SKM-1 (cell line): Measurements from ENCODE around the gene SRGAP2B.
"Not testable (repeated sequence)": the region's sequence is repeated elsewhere in the genome, so short reads cannot be mapped to it uniquely, and the experiment has no call there.

Experiments
- DNase-seq: peaks from one replicate; lab custom pipeline; 2025; ENCODE audit not compliant: unreplicated experiment; lab: John Stamatoyannopoulos, UW

SRGAP2B gene

DNA sequence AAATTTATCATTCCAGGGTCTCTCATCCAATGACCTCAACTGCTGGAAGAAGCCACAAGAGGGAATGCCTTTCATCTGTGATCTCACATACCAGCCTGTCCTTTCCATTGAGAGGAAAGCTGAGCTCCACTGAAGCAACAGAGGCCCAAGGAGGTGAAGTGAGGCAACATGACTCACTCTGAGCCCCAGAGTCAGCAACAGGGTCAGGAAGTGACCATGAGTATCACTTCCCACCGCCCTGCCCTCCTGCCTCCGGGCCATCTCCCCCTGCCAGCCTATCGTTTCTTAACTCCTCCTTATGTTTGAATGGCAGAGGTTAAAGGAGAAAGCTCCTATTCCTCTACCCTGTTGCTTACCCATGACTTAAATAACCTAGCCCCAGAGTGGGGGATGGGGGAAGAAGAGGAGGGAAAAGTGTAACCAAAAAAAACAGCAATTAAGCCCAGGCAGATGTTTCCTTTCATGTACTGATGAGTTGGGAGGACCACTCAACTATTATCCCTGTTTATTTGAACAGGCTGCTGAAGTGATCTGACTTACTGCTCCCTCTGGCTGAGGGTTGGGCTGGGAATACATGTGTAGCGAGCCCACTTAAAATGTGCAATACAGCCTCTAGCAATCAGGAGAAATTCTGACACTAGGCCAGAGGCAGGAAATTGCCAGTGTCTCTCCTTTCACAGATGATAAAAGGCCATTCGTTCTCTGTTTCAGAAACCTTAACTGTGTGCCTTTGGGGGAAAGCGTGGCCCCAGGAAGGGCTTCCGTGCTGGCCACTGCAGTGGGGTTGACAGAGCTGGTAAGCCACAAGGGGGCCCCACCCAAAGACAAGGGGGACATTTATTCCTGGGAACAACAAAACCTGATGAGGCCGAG lies 177.7 kb downstream of the SRGAP2B start:
- DNase-seq, result not testable (repeated sequence)

DNA sequence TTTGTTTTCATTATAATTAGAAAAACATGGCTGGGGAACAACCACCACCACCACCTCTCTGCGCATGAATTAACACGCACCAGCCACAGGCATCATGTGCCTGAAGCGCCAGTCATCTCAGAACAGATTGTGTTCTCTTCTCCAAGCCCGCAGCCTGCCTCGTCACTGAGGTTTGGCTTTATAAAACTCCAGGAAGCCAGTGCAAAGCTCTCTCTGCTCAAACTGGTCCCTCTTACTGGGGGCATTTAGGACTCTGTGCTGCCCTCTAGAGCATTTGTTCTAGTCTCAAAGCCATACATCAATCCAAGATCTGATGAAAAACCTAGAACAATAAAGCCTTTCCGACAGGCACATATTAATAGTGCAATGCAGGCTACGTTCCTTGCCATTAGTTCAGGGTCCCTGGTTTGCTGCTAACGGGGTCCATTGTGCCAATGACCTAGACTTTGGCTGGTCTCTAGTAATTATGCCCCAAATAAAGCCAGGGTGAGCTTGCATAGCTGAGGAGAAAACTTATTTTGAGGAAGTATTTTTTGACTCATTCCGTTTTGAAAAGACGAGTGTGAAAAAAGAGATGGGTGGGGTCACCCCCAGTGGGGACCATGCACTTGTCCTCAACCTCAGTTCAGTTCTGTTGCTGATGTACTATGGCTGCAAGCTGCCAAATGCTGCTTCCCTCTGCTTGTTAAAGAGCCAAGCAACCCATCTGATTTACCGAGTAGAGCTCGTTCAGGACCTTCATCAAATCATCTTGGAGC lies 181.0 kb downstream of the SRGAP2B start:
- not testable (repeated sequence) for DNase-seq

DNA sequence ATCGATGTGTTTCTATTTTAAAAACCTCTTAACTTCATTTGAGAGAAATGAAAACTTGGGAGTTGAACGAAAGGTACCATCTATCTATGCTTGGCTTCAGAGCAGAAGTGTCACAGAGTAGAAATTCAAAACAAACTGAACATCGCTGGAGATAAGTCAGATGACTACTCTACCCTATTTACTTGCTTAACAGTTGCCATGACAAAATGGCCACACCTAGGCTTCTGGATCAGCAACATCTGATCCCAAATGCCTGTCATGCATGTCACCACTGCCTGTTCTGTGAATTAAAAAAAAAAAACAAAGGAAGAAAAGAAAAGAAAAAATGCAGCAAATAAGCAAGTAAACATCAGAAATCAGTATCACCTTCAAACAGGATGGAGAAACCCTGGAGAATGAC lies 181.7 kb downstream of the SRGAP2B start:
- DNase-seq, result not testable (repeated sequence)

DNA sequence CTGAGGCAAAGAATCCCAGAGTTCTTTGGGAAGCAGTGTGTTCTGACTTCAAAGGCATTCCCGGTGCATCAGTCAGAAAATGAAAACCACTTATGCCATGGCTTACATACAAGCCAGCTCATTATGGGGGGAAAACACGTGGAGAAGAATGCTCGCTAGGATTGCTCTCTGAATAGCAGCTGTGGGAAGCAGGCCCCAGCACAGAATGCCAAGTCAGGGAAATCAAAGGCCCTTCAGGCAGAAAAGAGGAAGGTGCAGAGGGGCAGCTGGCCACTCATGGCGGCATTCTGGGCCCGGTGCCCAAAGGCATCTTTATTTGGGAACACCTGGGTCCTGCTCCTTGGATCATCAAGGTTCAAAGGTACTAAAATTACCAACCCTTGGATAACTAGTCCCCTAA lies 184.4 kb downstream of the SRGAP2B start:
- DNase-seq, result not testable (repeated sequence)

DNA sequence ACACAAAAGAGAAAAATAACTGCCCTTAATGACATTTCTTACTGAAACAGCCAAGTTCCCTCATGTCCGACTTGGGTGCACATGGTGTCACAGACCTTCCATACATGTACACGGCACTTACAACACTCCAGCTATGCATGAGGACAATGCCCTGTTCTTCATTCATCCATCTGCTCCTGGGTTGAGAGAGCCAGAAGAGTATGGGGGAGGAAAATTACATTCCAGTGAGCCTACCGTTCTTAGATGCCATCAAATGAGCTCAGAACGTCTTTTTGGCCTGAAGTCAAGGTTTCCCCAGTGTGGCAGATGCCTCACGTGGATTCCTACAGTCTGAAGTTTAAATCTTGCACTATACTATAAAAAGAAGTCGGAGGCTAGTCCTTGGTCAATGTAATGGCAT lies 194.3 kb downstream of the SRGAP2B start:
- DNase-seq, result not testable (repeated sequence)

DNA sequence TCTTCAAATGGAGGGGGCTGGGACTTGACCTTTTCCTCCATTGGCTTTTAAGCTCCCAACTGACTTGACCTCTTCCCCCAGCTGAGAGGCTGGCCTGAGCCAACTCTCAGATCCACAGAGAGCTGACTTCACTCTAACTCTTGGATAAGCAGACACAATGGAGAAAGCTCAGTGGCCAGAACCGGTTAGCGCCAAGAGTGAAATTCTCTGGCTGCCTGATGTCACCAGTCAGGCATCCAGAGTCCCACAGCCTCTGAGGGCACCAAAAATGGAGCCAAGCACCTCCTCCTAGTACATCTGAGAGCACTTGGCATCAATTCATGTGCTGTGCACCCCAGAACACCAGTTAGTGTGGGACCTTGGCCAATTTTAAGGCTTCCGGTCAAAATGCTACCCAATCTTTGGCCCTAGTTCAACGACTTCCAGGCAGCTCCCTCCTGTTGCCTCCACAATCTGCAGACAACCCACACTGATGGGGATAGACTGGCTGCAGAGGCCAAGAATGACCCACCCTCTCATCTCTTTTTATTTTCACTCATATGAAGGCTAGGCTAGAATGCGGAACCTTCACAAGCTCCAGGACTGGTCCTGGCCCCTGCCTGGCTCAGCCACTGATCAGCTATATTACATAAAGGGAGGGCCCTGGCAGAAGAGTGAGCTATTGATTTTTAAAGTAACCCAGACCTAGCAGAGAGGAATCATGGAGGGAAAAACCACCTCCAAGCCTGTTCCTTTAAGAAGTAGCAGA lies 200.5 kb downstream of the SRGAP2B start:
- DNase-seq, result not testable (repeated sequence)

DNA sequence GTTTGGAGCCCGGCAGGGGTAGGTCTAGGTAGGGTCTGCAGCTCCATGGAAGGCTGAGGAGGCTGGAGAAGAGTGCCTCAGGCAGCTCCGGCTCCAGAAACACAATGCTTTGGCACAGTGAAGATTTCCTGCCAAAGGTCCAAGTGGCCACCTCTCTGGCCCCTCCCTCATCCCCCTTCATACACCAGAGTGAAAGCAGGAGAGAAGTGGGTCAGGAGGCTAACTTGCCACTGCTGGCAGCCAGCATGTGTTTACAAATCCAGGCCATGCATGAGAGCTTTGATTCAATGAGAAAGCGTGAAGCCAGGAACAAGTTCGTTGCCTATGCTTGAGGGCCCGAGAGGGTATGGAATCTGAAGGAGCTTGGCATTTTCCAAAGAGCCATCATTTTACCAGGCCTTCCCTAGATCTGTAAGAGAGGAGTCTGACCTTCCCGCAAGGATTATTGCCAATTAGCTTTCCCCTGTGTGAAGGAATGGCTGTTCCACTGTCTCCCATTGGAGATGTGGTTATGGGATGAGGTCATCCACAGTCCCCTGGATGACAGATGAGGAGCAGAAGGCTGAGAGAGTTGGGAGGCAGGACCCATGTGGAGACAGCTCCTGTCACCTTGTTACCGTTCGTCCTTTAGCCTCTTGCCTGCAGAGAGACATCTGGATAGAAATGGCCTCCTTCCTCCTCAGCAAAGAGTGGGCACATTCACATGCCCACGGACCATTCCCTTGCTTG lies 201.3 kb downstream of the SRGAP2B start:
- DNase-seq, result not testable (repeated sequence)

DNA sequence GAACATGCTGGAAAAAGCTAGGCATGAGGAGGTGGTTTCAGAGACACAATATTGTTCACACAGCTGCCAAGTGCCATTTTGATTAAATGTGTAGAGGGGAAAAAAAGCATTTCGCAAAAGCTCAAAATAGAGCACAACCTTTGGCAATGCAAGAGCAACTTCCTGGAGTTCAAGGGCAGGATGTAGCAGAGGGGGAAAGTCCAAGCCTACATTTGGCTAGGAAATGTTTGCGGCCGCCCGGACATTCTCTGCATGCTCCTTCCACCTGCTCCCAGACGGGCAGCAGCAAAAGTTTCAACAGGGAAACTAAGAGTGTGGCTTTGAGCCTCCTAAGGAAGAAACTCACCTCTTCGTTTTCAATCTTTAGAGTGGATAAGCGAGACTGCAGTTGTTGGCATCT lies 202.1 kb downstream of the SRGAP2B start:
- not testable (repeated sequence) for DNase-seq

DNA sequence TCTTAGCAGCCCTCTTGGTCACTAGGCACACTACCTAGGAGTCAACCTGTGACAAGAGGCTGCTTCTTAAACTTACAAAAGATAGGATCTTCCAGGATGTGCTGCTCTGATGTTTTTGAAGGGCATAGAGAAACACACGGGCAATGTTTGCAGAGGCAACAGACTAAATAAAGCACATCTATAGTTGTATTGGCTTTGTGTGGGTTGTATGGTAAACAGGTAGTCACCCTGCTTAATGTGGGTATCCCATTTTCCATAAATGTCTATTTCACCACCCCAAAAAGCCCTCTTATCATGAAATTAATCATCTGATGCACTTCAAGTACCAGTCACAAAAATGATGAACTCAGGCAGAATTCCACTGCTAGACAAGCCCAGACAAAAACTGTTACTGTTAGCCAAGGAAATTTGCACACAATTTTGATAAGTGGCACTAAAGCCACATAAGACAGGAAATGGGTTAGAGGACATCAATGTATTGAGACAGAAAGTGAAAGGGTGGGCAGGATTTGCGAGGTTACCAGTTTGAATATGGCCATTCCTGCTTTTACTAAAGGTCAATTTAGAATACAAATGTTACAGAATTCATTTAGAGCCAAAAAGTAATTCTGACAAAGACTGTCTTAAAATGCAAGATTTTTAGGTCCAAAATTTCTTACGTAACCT lies 205.5 kb downstream of the SRGAP2B start:
- not testable (repeated sequence) for DNase-seq

DNA sequence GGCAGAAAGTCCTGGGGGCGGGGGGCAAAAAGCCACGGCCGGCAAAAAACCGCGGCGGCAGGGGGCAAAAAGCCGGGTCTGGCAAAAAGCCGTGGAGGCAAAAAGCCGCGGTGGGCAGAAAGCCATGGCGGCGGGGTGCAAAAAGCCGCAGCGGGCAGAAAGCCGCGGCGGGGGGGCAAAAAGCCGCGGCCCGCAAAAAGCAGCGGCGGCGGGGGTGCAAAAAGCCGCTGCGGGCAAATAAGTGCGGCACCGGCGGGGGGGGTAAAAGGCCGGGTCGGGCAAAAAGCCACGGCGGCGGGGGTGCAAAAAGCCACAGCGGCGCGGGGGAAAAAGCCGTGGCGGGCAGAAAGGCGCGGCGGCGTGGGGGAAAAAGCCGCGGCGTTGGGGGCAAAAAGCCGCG lies 212.1 kb downstream of the SRGAP2B start:
- not testable (repeated sequence) for DNase-seq

DNA sequence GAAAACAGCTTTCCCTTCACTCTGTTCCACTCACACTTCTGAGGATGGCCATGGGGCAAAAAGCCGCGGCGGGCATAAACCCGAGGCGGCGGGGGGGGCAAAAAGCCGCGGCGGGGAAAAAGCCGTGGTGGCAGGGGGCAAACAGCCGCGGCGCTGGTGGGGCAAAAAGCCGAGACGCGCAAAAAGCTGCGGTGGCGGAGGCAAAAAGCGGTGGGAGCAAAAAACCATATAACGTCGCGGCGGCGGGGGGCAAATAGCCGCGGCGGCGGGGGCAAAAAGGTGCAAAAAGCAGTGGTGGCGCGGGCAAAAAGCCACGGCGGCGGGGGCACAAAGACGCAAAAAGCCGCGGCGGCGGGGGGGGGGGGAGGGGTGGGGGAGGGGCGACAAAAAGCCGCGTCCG lies 212.8 kb downstream of the SRGAP2B start:
- not testable (repeated sequence) for DNase-seq

DNA sequence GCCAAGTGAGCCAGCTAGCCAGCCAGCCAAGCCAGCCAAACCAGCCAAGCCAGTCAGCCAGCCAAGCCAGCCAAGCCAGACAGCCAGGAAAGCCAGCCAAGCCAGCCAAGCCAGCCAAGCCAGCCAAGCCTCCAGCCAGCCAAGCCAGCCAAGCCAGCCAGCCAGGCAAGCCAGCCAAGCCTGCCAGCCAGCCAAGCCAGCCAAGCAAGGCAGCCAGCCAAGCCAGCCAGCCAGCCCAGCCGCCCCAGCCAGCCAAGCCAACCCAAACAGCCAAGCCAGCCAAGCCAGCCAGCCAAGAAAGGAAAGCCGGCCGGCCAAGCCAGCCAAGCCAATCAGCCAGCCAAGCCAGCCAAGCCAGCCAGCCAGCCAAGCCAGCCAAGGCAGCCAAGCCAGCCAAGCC lies 236.5 kb downstream of the SRGAP2B start:
- DNase-seq, result not testable (repeated sequence)
